B cell (primary cell): ENCODE results near the gene VWA7. TPM values are rescaled to one million over a fixed set of nuclear protein-coding genes. Genes with fewer than 3 reads are reported as not detected.

Source experiments
- ATAC-seq: fragments of 200-7000 bp; cut with Tn5 transposase; one replicate; pipeline ENCODE4 v1.10.0; 2021; ENCODE audit warnings: low read depth, mild to moderate bottlenecking, moderate number of reproducible peaks, moderate library complexity
- CTCF ChIA-PET: fragments of 350-600 bp; sonication (Branson Sonifier 250); formaldehyde crosslinking; loops from one replicate; lab custom pipeline; 2021; ENCODE audit warnings: antibody characterized with exemption, inconsistent platforms; lab: Charles Lee
- POLR2A ChIA-PET: fragments of 350-600 bp; sonication (Branson Sonifier 250); formaldehyde crosslinking; loops from one replicate; lab custom pipeline; 2021; ENCODE audit warnings: antibody characterized with exemption; lab: Charles Lee
- DNase-seq: peaks from one replicate; pipeline ENCODE4 v3.0.0; 2013
- H2AFZ ChIP-seq: 2 replicates; pipeline ENCODE4 v1.6.1; 2012; ENCODE audit warnings: mild to moderate bottlenecking, low read depth, low read length; ENCODE audit not compliant: insufficient read depth, poor library complexity, severe bottlenecking
- H3K27ac ChIP-seq, 2 donors: 1 replicate in 1 of 2; 2 replicates in 1 of 2; pipeline ENCODE4 v1.5.1; 2012 to 2013; ENCODE audit warnings: low read length in 2 of 2, mild to moderate bottlenecking in 2 of 2, moderate library complexity in 1 of 2
- H3K27me3 ChIP-seq, 4 experiments: fragments of 200-600 bp in 1 of 4; sonication (generic) in 1 of 4; replicated peaks in 1 of 4; 1 replicate in 2 of 4; 2 replicates in 2 of 4; pipeline versions ENCODE4 v1.6.1 to v1.7.0; 2013 to 2016; ENCODE audit warnings: low read length in 3 of 4, mild to moderate bottlenecking in 2 of 4, mixed read lengths in 1 of 4, moderate library complexity in 1 of 4; ENCODE audit not compliant: insufficient read depth in 4 of 4, control insufficient read depth in 3 of 4; ENCODE audit errors: control extremely low read depth in 1 of 4
- H3K36me3 ChIP-seq, 2 experiments: replicated peaks in 1 of 2; 1 replicate in 1 of 2; 2 replicates in 1 of 2; pipeline versions ENCODE4 v1.6.1 to v1.7.1; 2013; ENCODE audit warnings: low read length in 1 of 2; ENCODE audit not compliant: insufficient read depth in 2 of 2, control insufficient read depth in 1 of 2; ENCODE audit errors: control extremely low read depth in 1 of 2, extremely low read depth in 1 of 2
- H3K4me1 ChIP-seq, 2 donors: fragments of 200-600 bp in 1 of 2; sonication (generic) in 1 of 2; 1 replicate in 1 of 2; 2 replicates in 1 of 2; pipeline versions ENCODE4 v1.5.1 to v1.6.1; 2013 to 2017; ENCODE audit warnings: low read length in 2 of 2; ENCODE audit not compliant: control insufficient read depth in 2 of 2, insufficient read depth in 2 of 2
- H3K4me2 ChIP-seq: replicated peaks from 2 replicates; pipeline ENCODE3; 2012; ENCODE audit warnings: mild to moderate bottlenecking, low read depth, low read length; ENCODE audit not compliant: poor library complexity, severe bottlenecking
- H3K4me3 ChIP-seq, 5 experiments: fragments of 200-600 bp in 1 of 5; sonication (generic) in 1 of 5; 1 replicate in 3 of 5; 2 replicates in 2 of 5; pipeline versions ENCODE4 v1.5.1 to v1.7.0; 2011 to 2016; ENCODE audit warnings: low read length in 4 of 5, mild to moderate bottlenecking in 4 of 5, low read depth in 2 of 5, control low read depth in 1 of 5, moderate library complexity in 1 of 5; ENCODE audit not compliant: insufficient read depth in 1 of 5; ENCODE audit errors: control extremely low read depth in 1 of 5, extremely low read depth in 1 of 5
- H3K79me2 ChIP-seq: fragments of 200-600 bp; sonication (generic); one replicate; pipeline ENCODE4 v1.6.0; 2016; ENCODE audit warnings: low read length; ENCODE audit not compliant: control insufficient read depth, insufficient read depth
- H3K9ac ChIP-seq: fragments of 200-600 bp; sonication (generic); 2 replicates; pipeline ENCODE4 v1.6.1; 2017; ENCODE audit warnings: mild to moderate bottlenecking, low read length, moderate library complexity
- H3K9me3 ChIP-seq, 3 donors: one replicate each; pipeline versions ENCODE4 v1.6.1 to v1.7.1; 2013; ENCODE audit warnings: low read length in 2 of 3; ENCODE audit not compliant: control insufficient read depth in 2 of 3, insufficient read depth in 1 of 3; ENCODE audit errors: control extremely low read depth in 1 of 3
- H4K20me1 ChIP-seq: 2 replicates; pipeline ENCODE4 v1.6.0; 2012; ENCODE audit warnings: mild to moderate bottlenecking, low read length; ENCODE audit not compliant: insufficient read depth, control insufficient read depth, poor library complexity, severe bottlenecking
- H3K27ac Mint-ChIP-seq: one replicate; pipeline ENCODE4 v1.8.0; 2021; ENCODE audit warnings: mixed read lengths
- H3K27me3 Mint-ChIP-seq: one replicate; pipeline ENCODE4 v1.8.0; 2021; ENCODE audit warnings: mixed read lengths
- H3K4me1 Mint-ChIP-seq: one replicate; pipeline ENCODE4 v1.8.0; 2021; ENCODE audit warnings: mixed read lengths
- H3K4me3 Mint-ChIP-seq: one replicate; pipeline ENCODE4 v1.8.0; 2021; ENCODE audit warnings: mixed read lengths
- H3K9me3 Mint-ChIP-seq: one replicate; pipeline ENCODE4 v1.8.0; 2022; ENCODE audit warnings: mixed read lengths; ENCODE audit not compliant: insufficient read depth
- CTCF ChIP-seq: fragments of 200-600 bp; IDR thresholded peaks from one replicate; pipeline ENCODE4 v1.8.0; 2022; ENCODE audit warnings: antibody characterized with exemption, mild to moderate bottlenecking
- EZH2 ChIP-seq: IDR thresholded peaks from 2 replicates; pipeline ENCODE4 v1.6.1; 2012; ENCODE audit warnings: borderline replicate concordance, low read depth, mild to moderate bottlenecking, moderate library complexity, low read length; ENCODE audit not compliant: insufficient read depth, poor library complexity, severe bottlenecking
- WGBS: methylation state at CpG from one replicate; pipeline ENCODE4 v1.1.5; 2013; ENCODE audit warnings: missing lambda C conversion rate; ENCODE audit not compliant: insufficient coverage; 5-methylcytosine and 5-hydroxymethylcytosine counted together
- intact Hi-C: fragments of 100-400 bp; cut with micrococcal nuclease; formaldehyde crosslinking; loops from one replicate; pipeline ENCODE4 v1.10.0; 2022
- polyA plus RNA-seq: library from polyadenylated mRNA; depleted of rRNA; stranded (reverse); fragments of >200 nt; gene quantifications from 2 replicates; pipeline ENCODE4 v1.2.3, GENCODE V29; 2012
- total RNA-seq, 2 donors: library from RNA; stranded (reverse); fragments of 120-200 nt in 1 of 2; gene quantifications; 1 replicate in 1 of 2; 2 replicates in 1 of 2; pipeline versions ENCODE4 v1.2.3 to v1.2.4, GENCODE V29; 2013 to 2022

The VWA7 gene
- total and polyA plus RNA-seq, 2 donors (not counting 1 experiment from before 2014, with no cell fraction given) = 5.2 to 6.0 TPM

DNA sequence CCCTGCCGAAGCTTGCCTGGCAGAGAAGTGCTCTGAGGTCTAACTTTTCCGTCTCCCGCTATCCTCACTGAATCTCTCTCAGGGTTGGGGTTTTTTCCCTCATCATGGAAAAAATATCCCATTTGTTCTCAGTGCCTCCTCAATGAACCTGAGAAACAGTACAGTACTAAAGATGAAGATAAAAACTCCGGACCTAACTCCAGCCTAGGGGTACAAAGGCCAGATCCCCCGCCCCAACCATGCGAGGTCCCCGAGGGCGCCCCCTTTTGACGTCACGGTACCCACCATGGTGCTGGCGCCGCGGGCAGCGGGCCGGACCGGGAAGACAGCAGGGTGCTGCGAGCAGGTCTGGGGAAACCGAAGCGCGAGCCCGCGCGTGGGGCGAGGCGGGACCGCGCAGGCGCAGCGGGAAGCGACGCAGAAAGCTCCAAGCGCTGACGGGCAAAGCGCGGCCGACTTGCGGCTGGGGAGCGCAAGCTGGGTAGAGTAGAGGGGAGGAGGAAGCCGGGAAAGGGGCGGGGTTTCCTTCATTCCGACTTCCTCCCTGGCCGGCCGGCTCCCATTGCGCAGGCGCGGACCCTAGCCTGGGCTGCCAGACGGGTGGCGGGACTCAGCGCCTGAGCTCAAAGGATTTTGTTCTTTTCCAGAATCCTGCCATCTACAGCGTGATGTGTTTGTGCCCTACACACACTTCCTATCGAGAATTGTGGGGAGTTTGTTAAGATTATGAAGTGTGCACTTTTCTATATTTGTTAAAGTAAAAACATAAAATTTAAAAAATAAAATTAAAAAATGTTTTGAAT, 29.5 kb upstream of the VWA7 start, which contains the start of gene LSM2:
TSS of gene LSM2 (minus strand) at position 497 of the 803 bp plus-strand sequence. CDS start at position 288, 209 bp downstream.
- Histone ChIP-seq H3K27ac (peak within 1 kb of the TSS; percentile 77 to 93), H3K36me3 (peaks cover 0 to 4% of the 10 kb centered on the region in 2 experiments), H3K9me3 (no peaks in the 10 kb centered on the region), H3K4me3 (peak within 1 kb of the TSS; percentile 68 to 84 (median 84)), H3K4me1 (peaks cover 8 to 11% of the 10 kb centered on the region in 2 donors), H2AFZ (peak within 1 kb of the TSS; percentile 99), H4K20me1 (no peaks in the 10 kb centered on the region), H3K27me3 (no peaks in the 10 kb centered on the region), H3K79me2 (peaks cover 21% of the 10 kb centered on the region), H3K9ac (peak within 1 kb of the TSS; percentile 94), H3K4me2 (peak within 1 kb of the TSS; percentile 86)
- CTCF ChIA-PET = interaction anchor here (0.6 to 3.3 kb wide), 17 partner anchors 8 to 290 kb away, joined by 3 to 20 read pairs (median 5); partner anchors contain the start of genes ABHD16A, BAG6, HSPA1A and HSPA1L
- under 1% methylated on average over 41 of the region's 51 CpGs for WGBS
- peak; percentile 98 for ATAC-seq
- POLR2A ChIA-PET = interaction anchor here (0.5 to 2.8 kb wide), 18 partner anchors 9 to 596 kb away, joined by 3 to 38 read pairs (median 4); partner anchors contain the start of genes DDAH2, DXO, HSPA1A and HSPA1B
- intact Hi-C loops = loop anchor here (1.0 to 5.0 kb wide), 4 partner anchors 10 to 184 kb away; partner anchors contain the start of gene PRRC2A
- no peaks in the 10 kb centered on the region for H3K27me3 Mint-ChIP-seq
- no peak for TF ChIP-seq EZH2
- peak; percentile 34 for TF ChIP-seq CTCF
- peak within 1 kb of the TSS; percentile 87 for H3K4me3 Mint-ChIP-seq
- peaks cover 16% of the 10 kb centered on the region for H3K4me1 Mint-ChIP-seq
- peak within 1 kb of the TSS; percentile 88 for H3K27ac Mint-ChIP-seq
- no peaks in the 10 kb centered on the region for H3K9me3 Mint-ChIP-seq
- DNase-seq = peak; percentile 97
